ENCODE results near the gene CCNY. TPM values are rescaled to one million over a fixed set of nuclear protein-coding genes. Genes with fewer than 3 reads are reported as not detected.
A peak's percentile ranks its signal among the peaks of the same experiment; 100 is the strongest.
"Not testable (repeated sequence)": the region's sequence is repeated elsewhere in the genome, so short reads cannot be mapped to it uniquely, and the experiment has no call there.

Gene CCNY
- polyA plus RNA-seq, 1 donor, result 55.2 TPM

DNA sequence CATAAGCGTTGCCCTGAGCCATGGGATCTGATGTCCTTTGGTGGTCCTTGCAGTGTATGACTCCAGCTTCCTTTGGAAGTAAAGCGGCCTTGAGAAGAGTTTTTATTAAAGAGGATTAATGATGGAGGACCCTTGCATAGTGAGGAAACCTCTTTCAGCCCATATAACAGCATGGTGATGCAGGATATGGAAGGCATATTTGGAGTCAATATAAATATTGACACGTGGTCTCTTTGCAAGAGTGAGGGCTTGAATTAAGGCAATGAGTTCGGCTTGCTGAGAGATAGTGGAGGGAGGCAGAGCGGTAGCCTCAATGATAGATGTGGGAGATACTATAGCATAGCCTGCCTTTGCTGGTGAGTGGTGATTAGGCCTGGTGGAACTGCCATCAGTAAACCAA lies 67.2 kb downstream of the CCNY start:
- H3K27ac ChIP-seq (ENCODE audit: low read length); H3K4me1 ChIP-seq (ENCODE audit: control insufficient read depth, insufficient read depth, low read length): not testable (repeated sequence)
- 100% methylated on average over 2 of the region's 5 CpGs for WGBS (ENCODE audit: insufficient coverage, low lambda C conversion rate)

DNA sequence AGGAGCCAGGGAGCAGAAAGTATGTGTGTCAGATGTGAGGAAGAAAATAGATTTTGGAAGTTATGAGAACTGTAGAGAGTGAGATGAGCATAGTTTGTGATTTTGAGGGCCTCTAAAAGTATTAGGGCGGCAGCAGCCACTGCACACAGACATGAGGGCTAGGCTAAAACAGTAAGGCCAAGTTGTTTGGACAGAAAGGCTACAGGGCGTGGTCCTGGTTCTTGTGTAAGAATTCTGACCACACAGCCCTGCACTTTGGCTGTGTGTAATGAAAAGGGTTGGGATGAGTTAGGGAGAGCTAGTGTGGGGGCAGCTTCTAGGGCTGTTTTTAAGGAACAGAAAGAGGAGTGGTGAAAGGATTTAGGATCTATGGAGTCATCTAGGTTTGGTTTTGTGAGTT lies 67.8 kb downstream of the CCNY start:
- not testable (repeated sequence) for H3K27ac ChIP-seq (ENCODE audit: low read length); H3K36me3 ChIP-seq (ENCODE audit: control insufficient read depth, insufficient read depth, low read length); H3K9me3 ChIP-seq (ENCODE audit: control insufficient read depth, low read depth, low read length); H3K4me1 ChIP-seq (ENCODE audit: control insufficient read depth, insufficient read depth, low read length); H3K27me3 ChIP-seq (ENCODE audit: control insufficient read depth, insufficient read depth, low read length); H3K4me3 ChIP-seq (ENCODE audit: low read length); DNase-seq
- no CpG with 5 or more reads among the region's 2 CpGs for WGBS (ENCODE audit: insufficient coverage, low lambda C conversion rate)

More for the DNA sequence above, 67.2 kb downstream of the CCNY start:
- DNase-seq; H3K27me3 ChIP-seq (ENCODE audit: control insufficient read depth, insufficient read depth, low read length); H3K9me3 ChIP-seq (ENCODE audit: control insufficient read depth, low read depth, low read length); H3K4me3 ChIP-seq (ENCODE audit: low read length); H3K36me3 ChIP-seq (ENCODE audit: control insufficient read depth, insufficient read depth, low read length): not testable (repeated sequence)

DNA sequence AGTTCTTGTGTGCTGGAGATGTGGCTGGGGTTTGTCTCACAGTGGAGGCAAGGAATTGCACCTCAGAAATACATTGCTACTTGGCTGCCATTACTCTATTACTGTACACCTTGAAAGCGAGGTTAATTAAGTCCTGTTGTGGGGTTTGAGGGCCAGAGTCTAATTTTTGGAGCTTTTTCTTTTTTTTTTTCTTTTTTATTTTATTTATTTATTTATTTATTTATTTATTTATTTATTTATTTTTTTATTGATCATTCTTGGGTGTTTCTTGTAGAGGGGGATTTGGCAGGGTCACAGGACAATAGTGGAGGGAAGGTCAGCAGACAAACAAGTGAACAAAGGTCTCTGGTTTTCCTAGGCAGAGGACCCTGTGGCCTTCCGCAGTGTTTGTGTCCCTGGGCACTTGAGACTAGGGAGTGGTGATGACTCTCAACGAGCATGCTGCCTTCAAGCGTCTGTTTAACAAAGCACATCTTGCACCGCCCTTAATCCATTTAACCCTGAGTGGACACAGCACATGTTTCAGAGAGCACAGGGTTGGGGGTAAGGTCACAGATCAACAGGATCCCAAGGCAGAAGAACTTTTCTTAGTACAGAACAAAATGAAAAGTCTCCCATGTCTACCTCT lies 69.8 kb downstream of the CCNY start:
- H3K36me3 ChIP-seq (ENCODE audit: control insufficient read depth, insufficient read depth, low read length); H3K9me3 ChIP-seq (ENCODE audit: control insufficient read depth, low read depth, low read length); H3K4me3 ChIP-seq (ENCODE audit: low read length); H3K27me3 ChIP-seq (ENCODE audit: control insufficient read depth, insufficient read depth, low read length); DNase-seq; H3K4me1 ChIP-seq (ENCODE audit: control insufficient read depth, insufficient read depth, low read length); H3K27ac ChIP-seq (ENCODE audit: low read length): not testable (repeated sequence)
- WGBS (ENCODE audit: insufficient coverage, low lambda C conversion rate), result 100% methylated on average over 1 of the region's 5 CpGs

DNA sequence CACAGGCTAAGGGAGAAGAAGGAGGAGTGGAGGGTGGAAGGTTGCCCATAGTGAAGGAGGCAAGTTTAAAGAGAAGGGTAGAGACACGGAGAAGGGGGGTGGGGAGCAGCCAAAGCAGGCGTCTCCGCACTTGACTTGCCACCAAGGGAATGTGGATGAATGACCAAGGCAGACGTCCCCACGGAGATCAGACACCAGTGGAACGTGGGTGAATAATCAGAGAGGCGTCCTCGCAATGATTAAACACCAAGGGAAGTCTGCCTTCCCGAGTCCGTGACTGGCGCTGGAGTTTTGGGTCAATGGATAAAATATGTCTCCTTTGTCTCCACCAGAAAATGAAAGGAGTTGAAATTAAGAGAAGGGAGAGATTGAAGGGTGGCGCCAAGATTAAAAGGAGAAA lies 71.4 kb downstream of the CCNY start:
- not testable (repeated sequence) for H3K27ac ChIP-seq (ENCODE audit: low read length); DNase-seq; H3K36me3 ChIP-seq (ENCODE audit: control insufficient read depth, insufficient read depth, low read length); H3K4me1 ChIP-seq (ENCODE audit: control insufficient read depth, insufficient read depth, low read length); H3K4me3 ChIP-seq (ENCODE audit: low read length); H3K27me3 ChIP-seq (ENCODE audit: control insufficient read depth, insufficient read depth, low read length); H3K9me3 ChIP-seq (ENCODE audit: control insufficient read depth, low read depth, low read length)
- 100% methylated on average over 6 of the region's 12 CpGs for WGBS (ENCODE audit: insufficient coverage, low lambda C conversion rate)

DNA sequence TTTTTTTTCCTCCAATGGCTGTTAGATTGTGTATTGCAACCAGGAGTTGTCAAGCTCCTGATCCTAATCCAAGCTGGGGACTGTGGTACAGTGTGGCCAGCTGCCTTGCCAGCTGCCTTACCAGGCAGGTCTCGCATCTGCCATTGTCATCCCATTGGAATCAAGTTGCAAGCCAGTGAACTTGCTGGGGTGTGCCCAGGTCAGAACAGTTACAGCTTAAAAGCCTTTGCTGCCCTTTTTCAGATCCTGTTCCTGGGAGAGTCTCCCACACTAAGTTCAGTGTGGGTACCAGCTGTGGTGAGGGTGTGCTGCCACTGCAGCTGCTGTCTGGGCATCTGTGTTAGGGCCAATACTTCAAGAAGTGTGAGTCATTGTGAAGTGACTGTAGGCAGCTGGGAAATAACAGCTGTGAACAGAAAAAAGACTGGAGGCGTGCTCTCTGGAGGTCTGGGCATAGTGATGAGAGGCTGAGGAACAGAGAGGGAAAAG lies 72.8 kb downstream of the CCNY start:
- 92% methylated on average over 1 of the region's 2 CpGs for WGBS (ENCODE audit: insufficient coverage, low lambda C conversion rate)
- Histone ChIP-seq H3K27ac (ENCODE audit: low read length) (no peak overlapping the region), H3K9me3 (ENCODE audit: control insufficient read depth, low read depth, low read length) (no peaks in the 10 kb centered on the region), H3K36me3 (ENCODE audit: control insufficient read depth, insufficient read depth, low read length) (no peaks in the 10 kb centered on the region), H3K4me1 (ENCODE audit: control insufficient read depth, insufficient read depth, low read length) (no peaks in the 10 kb centered on the region), H3K4me3 (ENCODE audit: low read length) (no peak overlapping the region), H3K27me3 (ENCODE audit: control insufficient read depth, insufficient read depth, low read length) (no peaks in the 10 kb centered on the region)
- no peak for DNase-seq

DNA sequence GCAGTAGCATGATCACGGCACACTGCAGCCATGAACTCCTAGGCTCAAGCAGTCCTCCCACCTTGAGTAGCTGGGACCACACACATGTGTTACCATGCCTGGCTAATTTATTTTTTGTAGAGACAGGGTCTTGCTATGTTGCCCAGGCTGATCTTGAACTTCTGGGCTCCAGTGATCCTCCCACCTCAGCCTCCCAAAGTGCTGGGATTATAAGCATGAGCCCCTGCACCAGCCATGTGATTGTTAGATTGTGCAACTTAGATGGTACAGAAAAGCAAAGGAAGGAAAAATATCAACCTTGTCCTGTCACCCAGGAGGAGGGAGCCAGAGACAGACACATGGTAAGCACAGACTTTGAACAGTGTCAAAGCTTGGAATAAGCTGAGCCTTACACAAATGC lies 73.5 kb downstream of the CCNY start:
- Histone ChIP-seq H3K36me3 (ENCODE audit: control insufficient read depth, insufficient read depth, low read length) (no peaks in the 10 kb centered on the region), H3K9me3 (ENCODE audit: control insufficient read depth, low read depth, low read length) (no peaks in the 10 kb centered on the region), H3K27me3 (ENCODE audit: control insufficient read depth, insufficient read depth, low read length) (no peaks in the 10 kb centered on the region), H3K4me1 (ENCODE audit: control insufficient read depth, insufficient read depth, low read length) (no peaks in the 10 kb centered on the region), H3K4me3 (ENCODE audit: low read length) (no peak overlapping the region), H3K27ac (ENCODE audit: low read length) (no peak overlapping the region)
- peak in 1 of 2 donors; percentile 53 for DNase-seq
- WGBS (ENCODE audit: insufficient coverage, low lambda C conversion rate), result no CpG with 5 or more reads among the region's 1 CpG

DNA sequence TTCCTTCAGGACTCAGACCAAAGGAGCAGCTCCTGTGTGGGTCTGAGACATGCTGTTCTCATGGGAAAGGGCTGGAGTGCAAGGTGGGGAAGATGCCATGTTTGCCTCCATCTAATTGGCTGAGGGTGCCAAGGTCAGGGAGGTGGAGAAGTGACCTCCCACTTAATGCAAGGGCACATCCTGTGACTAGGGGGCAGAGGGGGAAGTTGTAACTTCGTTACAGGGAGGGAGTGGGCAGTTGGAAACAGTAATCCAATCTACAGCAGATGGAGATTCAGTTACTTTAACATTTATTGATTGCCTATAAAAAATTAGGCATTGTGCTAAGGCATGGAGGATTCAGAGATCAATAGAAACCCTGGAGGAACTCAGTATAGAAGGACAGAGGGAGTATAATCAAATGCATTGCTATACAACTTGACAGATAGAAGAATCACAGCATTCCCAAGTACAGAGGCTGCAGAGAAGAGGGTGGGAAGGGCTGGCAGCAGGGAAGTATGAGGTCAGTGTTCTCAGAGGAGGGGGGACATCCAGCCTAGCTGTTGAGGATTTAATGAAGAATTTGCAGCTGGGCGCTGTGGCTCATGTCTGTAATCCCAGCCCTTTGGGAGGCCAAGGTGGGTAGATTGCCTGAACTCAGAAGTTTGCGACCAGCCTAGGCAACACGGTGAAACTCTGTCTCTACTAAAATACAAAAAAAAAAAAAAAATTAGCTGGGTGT lies 75.9 kb downstream of the CCNY start:
- WGBS (ENCODE audit: insufficient coverage, low lambda C conversion rate), result no CpG with 5 or more reads among the region's 4 CpGs
- Histone ChIP-seq H3K27ac (ENCODE audit: low read length) (no peak overlapping the region), H3K4me1 (ENCODE audit: control insufficient read depth, insufficient read depth, low read length) (no peaks in the 10 kb centered on the region)

DNA sequence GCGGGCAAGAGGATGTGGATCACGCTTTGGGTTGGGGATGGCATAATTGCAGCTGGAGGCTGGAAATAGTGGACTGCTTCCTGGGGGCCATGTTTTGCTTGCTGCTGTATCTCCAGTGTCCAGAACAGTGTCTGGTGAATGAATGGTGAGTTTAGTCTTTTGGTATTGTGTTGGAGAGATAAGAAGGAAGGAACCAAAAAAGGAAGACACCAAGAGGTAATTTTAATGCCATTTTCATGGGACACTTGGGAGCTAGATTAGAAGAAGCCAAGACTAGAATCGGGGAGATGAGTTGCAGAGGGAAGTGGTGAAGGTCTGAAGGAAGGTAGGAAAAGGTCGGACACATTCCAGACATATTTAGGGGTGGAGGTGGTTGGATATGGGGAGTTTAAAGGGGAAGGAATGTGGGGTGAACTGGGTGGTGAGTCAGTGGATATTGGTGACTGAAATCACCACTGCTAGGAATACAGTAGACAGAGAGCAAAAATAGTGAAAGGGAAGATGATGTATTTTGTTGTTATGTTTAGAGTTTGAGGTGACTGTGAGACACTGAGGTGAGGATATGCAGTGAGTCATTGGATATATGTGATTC lies 76.7 kb downstream of the CCNY start:
- no peak overlapping the region for H3K27ac ChIP-seq (ENCODE audit: low read length)
- H3K36me3 ChIP-seq (ENCODE audit: control insufficient read depth, insufficient read depth, low read length), result no peaks in the 10 kb centered on the region
- WGBS (ENCODE audit: insufficient coverage, low lambda C conversion rate), result 93% methylated on average over 2 of the region's 4 CpGs
- H3K27me3 ChIP-seq (ENCODE audit: control insufficient read depth, insufficient read depth, low read length), result no peaks in the 10 kb centered on the region
- no peak for DNase-seq
- no peak overlapping the region for H3K4me3 ChIP-seq (ENCODE audit: low read length)
- no peaks in the 10 kb centered on the region for H3K9me3 ChIP-seq (ENCODE audit: control insufficient read depth, low read depth, low read length)
- no peaks in the 10 kb centered on the region for H3K4me1 ChIP-seq (ENCODE audit: control insufficient read depth, insufficient read depth, low read length)

More for the DNA sequence above, 75.9 kb downstream of the CCNY start:
- Histone ChIP-seq H3K36me3 (ENCODE audit: control insufficient read depth, insufficient read depth, low read length) (no peaks in the 10 kb centered on the region), H3K27me3 (ENCODE audit: control insufficient read depth, insufficient read depth, low read length) (no peaks in the 10 kb centered on the region), H3K4me3 (ENCODE audit: low read length) (no peak overlapping the region), H3K9me3 (ENCODE audit: control insufficient read depth, low read depth, low read length) (no peaks in the 10 kb centered on the region)
- no peak for DNase-seq

DNA sequence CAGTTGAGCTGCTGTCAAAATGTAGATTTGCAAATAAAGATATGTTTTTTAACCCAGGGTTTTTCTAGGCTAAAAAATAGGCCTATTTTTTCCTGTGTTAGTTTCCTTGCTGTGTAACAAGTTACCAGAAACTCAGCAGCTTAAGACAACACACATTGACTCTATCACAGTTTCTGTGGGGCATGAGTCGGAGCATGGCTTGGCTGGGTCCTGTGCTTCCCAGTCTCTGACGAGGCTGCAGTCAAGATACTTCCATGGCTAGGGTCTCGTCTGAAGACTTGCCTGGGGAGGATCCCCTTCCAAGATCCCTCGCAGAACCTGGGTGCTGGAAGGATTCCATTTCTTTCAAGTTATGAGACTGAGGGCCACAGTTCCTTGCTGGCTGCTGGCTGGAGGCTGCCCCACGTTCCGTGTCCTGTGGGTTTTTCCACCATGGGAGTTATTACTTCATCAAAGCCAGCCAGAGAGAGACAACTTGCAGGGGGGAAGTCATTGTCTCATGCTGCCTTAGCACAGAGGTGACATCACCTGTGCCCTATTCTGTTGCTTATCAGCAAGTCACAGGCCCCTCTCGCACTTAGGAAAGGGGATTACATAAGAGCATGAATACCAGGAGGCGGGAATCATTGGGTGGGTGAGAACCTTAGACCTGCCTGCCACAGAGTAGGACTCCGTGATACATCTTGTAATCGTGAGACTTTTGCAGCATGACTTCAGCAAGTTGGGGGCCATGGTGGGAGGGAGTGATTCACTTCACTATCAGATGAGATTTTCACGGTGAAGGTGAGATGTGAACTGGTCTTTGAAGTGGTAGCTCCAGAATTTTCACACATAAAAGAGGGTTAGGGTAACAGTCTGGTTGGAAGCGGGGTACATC lies 77.9 kb downstream of the CCNY start:
- H3K27me3 ChIP-seq (ENCODE audit: control insufficient read depth, insufficient read depth, low read length), result no peaks in the 10 kb centered on the region
- no peaks in the 10 kb centered on the region for H3K4me1 ChIP-seq (ENCODE audit: control insufficient read depth, insufficient read depth, low read length)
- H3K27ac ChIP-seq (ENCODE audit: low read length), result no peak overlapping the region
- no peaks in the 10 kb centered on the region for H3K36me3 ChIP-seq (ENCODE audit: control insufficient read depth, insufficient read depth, low read length)
- no peak overlapping the region for H3K4me3 ChIP-seq (ENCODE audit: low read length)
- no peaks in the 10 kb centered on the region for H3K9me3 ChIP-seq (ENCODE audit: control insufficient read depth, low read depth, low read length)
- no CpG with 5 or more reads among the region's 12 CpGs for WGBS (ENCODE audit: insufficient coverage, low lambda C conversion rate)
- DNase-seq, result peak; percentile 47 to 48

DNA sequence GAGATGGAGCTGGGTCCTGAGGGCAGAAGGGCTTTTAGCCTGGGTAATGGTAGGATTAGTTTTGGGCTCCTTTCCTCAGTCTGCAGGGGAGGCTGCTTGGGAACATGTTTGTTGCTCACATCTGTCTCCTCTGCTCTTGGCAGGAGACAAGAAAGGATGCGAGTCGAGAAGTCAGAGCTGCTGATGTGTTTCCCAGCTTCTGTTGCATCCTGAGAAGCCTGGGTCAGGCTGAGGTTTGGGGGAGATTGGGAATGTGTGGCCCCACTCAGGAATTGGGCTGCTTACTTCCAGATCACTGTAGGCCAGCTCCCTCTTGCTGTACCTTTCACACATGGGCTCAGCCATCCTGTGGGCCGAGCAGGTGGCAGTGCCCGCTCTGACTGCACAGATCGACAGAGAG lies 79.2 kb downstream of the CCNY start:
- no peak overlapping the region for H3K27ac ChIP-seq (ENCODE audit: low read length)
- no CpG with 5 or more reads among the region's 5 CpGs for WGBS (ENCODE audit: insufficient coverage, low lambda C conversion rate)
- no peaks in the 10 kb centered on the region for H3K9me3 ChIP-seq (ENCODE audit: control insufficient read depth, low read depth, low read length)
- DNase-seq, result no peak
- H3K4me3 ChIP-seq (ENCODE audit: low read length), result no peak overlapping the region
- H3K36me3 ChIP-seq (ENCODE audit: control insufficient read depth, insufficient read depth, low read length), result no peaks in the 10 kb centered on the region
- no peaks in the 10 kb centered on the region for H3K27me3 ChIP-seq (ENCODE audit: control insufficient read depth, insufficient read depth, low read length)
- H3K4me1 ChIP-seq (ENCODE audit: control insufficient read depth, insufficient read depth, low read length), result no peaks in the 10 kb centered on the region
